ENCODE results near the gene C2CD3. TPM values are rescaled to one million over a fixed set of nuclear protein-coding genes. Genes with fewer than 3 reads are reported as not detected.

C2CD3 gene
- total RNA-seq, 1 experiment from 2014 or later: 22.0 TPM

GRCh38 chr11:74203966-74204365, 33.2 kb upstream of the C2CD3 start:
- Histone ChIP-seq H3K23me2 (ENCODE audit: insufficient read length, low read depth, low read length, poor library complexity, severe bottlenecking) (no peaks in the 10 kb centered on the region), H3K79me2 (ENCODE audit: insufficient read depth, low read length) (no peaks in the 10 kb centered on the region), H3K9me3 (ENCODE audit: control insufficient read depth, low read depth, low read length) (no peaks in the 10 kb centered on the region), H3K4me2 (ENCODE audit: insufficient read depth, insufficient read length, low read length) (no peak overlapping the region), H3K4me1 (ENCODE audit: insufficient read depth, low read length) (no peaks in the 10 kb centered on the region), H2BK15ac (ENCODE audit: low read depth, low read length) (no peak overlapping the region), H3K14ac (ENCODE audit: insufficient read depth, low read length) (no peak overlapping the region), H3K23ac (ENCODE audit: insufficient read length, low read depth, low read length) (no peak overlapping the region), H4K5ac (ENCODE audit: insufficient read length, low read depth, low read length) (no peak overlapping the region), H4K8ac (replicated peaks; ENCODE audit: insufficient read length, low read depth, low read length) (no peak overlapping the region), H3K27me3 (ENCODE audit: insufficient read depth, low read length) (no peaks in the 10 kb centered on the region), H3K9ac (ENCODE audit: extremely low read depth, insufficient read length, low read length) (no peak overlapping the region), H2BK5ac (ENCODE audit: insufficient read length, low read length) (no peak overlapping the region), H2BK20ac (ENCODE audit: low read depth, low read length, poor library complexity, severe bottlenecking) (no peak overlapping the region), H3K4ac (ENCODE audit: low read depth, low read length) (no peak overlapping the region), H3K56ac (ENCODE audit: insufficient read length, low read depth, low read length) (no peak overlapping the region), H3K27ac (ENCODE audit: insufficient read length, low read depth, low read length) (no peak overlapping the region), H4K91ac (ENCODE audit: insufficient read length, low read depth, low read length) (no peak overlapping the region), H3K79me1 (ENCODE audit: insufficient read depth, low read depth, low read length, poor library complexity, severe bottlenecking) (no peaks in the 10 kb centered on the region), H2BK120ac (ENCODE audit: low read depth, low read length, poor library complexity, severe bottlenecking) (no peak overlapping the region), H2AFZ (ENCODE audit: low read length) (no peak overlapping the region), H3T11ph (ENCODE audit: low read length) (no peak overlapping the region), H3K18ac (ENCODE audit: insufficient read length, low read depth, low read length) (no peak overlapping the region), H2BK12ac (ENCODE audit: insufficient read length, low read depth, low read length) (no peak overlapping the region), H4K20me1 (ENCODE audit: control insufficient read depth, insufficient read depth, insufficient read length) (no peaks in the 10 kb centered on the region), H2AK5ac (ENCODE audit: insufficient read length, low read length) (no peak overlapping the region)
- Mint-ChIP-seq H3K36me3 (ENCODE audit: insufficient read depth in 1 of 3, low read depth in 3 of 3) (peaks cover 0 to 24% (median 5%) of the 10 kb centered on the region in 3 experiments; a peak in 4 of 7 replicates), H3K4me3 (no peak overlapping the region), H3K9me3 (no peaks in the 10 kb centered on the region), H3K27ac (no peak overlapping the region; a peak in 1 of 7 replicates), H3K27me3 (ENCODE audit: low read depth) (no peaks in the 10 kb centered on the region), H3K4me1 (no peaks in the 10 kb centered on the region)
- TF ChIP-seq CTCF (conservative IDR thresholded peaks at IDR 0.05): no peak
- no peak for DNase-seq
- WGBS (ENCODE audit: extremely low coverage, insufficient read length, low lambda C conversion rate): no CpG with 5 or more reads among the region's 2 CpGs

Data from H9 (cell line).